Raji (cell line): Measurements from ENCODE around the gene WHRN.

Source experiments
- POLR2A ChIP-seq: IDR thresholded peaks from 2 replicates; pipeline ENCODE4 v1.6.1; 2011; ENCODE audit warnings: low read depth, low read length, control low read depth; ENCODE audit not compliant: insufficient read depth

WHRN gene

GRCh38 chr9:114505187-114506081 is at the start of gene WHRN:
Gene WHRN, minus strand, starts transcription at chr9:114505473. Its CDS starts 672 bp downstream, at chr9:114504801.
- no peak for TF ChIP-seq POLR2A

- no peak for TF ChIP-seq POLR2A
These were observed 47.9 kb upstream of the WHRN start for GRCh38 chr9:114553202-114553601.

GRCh38 chr9:114552706-114553105 is 47.4 kb upstream of the WHRN start:
- TF ChIP-seq POLR2A: no peak

- no peak for TF ChIP-seq POLR2A
These were observed 46.7 kb upstream of the WHRN start for GRCh38 chr9:114551750-114552685.

- TF ChIP-seq POLR2A: no peak
These were observed 44.5 kb upstream of the WHRN start for GRCh38 chr9:114549697-114550330.

GRCh38 chr9:114546851-114547250 is 41.6 kb upstream of the WHRN start:
- TF ChIP-seq POLR2A: no peak

- TF ChIP-seq POLR2A: no peak
These were observed 39.8 kb upstream of the WHRN start for GRCh38 chr9:114545055-114545454.

GRCh38 chr9:114539701-114540380 is 34.6 kb upstream of the WHRN start:
- TF ChIP-seq POLR2A: no peak

GRCh38 chr9:114538241-114538640 is 33.0 kb upstream of the WHRN start:
- TF ChIP-seq POLR2A: no peak

GRCh38 chr9:114532561-114533237 is 27.4 kb upstream of the WHRN start:
- no peak for TF ChIP-seq POLR2A

GRCh38 chr9:114529285-114529684 is 24.0 kb upstream of the WHRN start:
- no peak for TF ChIP-seq POLR2A

GRCh38 chr9:114526807-114527206 is 21.5 kb upstream of the WHRN start:
- TF ChIP-seq POLR2A: no peak

GRCh38 chr9:114525513-114525912 is 20.2 kb upstream of the WHRN start:
- no peak for TF ChIP-seq POLR2A

GRCh38 chr9:114524247-114524681 is 19.0 kb upstream of the WHRN start:
- no peak for TF ChIP-seq POLR2A
